DND-41 (cell line): Measurements from ENCODE around the gene DRC7.

Source experiments
- CTCF ChIP-seq: IDR thresholded peaks from 2 replicates; pipeline ENCODE4 v1.5.1; 2012; ENCODE audit warnings: borderline replicate concordance, low read length, moderate library complexity, mild to moderate bottlenecking; ENCODE audit not compliant: poor library complexity, severe bottlenecking; ENCODE audit errors: extremely low read depth
- EZH2 ChIP-seq: IDR thresholded peaks from 3 replicates; pipeline ENCODE4 v1.6.1; 2012; ENCODE audit warnings: borderline replicate concordance, low read depth, mild to moderate bottlenecking, moderate library complexity, low read length, inconsistent platforms; ENCODE audit not compliant: severe bottlenecking

- TF ChIP-seq CTCF = no peak
- TF ChIP-seq EZH2 = no peak
Observed at GRCh38 chr16:57714047-57714446, 19.4 kb downstream of the DRC7 start.
